A673 (cell line): ENCODE results near the gene ETV4.

Experiments
- EZH2 ChIP-seq: fragments of 200-600 bp; sonication (generic); IDR thresholded peaks from 2 replicates; pipeline ENCODE4 v1.6.1; 2017; ENCODE audit warnings: borderline replicate concordance, low read depth, mild to moderate bottlenecking, mixed read lengths, antibody characterized with exemption, low read length; ENCODE audit not compliant: poor library complexity, severe bottlenecking
- TF ChIP-seq, protein P1 (sequence below): fragments of 300-800, 200-600 bp; sonication (generic); conservative IDR thresholded peaks from 2 replicates; pipeline ENCODE4 v1.5.1; 2017; ENCODE audit warnings: low read depth, mild to moderate bottlenecking, antibody characterized with exemption, low read length, moderate library complexity, mixed read lengths

GRCh38 chr17:43517615-43518386 is 28.3 kb downstream of the ETV4 start:
- TF ChIP-seq, protein P1, sequence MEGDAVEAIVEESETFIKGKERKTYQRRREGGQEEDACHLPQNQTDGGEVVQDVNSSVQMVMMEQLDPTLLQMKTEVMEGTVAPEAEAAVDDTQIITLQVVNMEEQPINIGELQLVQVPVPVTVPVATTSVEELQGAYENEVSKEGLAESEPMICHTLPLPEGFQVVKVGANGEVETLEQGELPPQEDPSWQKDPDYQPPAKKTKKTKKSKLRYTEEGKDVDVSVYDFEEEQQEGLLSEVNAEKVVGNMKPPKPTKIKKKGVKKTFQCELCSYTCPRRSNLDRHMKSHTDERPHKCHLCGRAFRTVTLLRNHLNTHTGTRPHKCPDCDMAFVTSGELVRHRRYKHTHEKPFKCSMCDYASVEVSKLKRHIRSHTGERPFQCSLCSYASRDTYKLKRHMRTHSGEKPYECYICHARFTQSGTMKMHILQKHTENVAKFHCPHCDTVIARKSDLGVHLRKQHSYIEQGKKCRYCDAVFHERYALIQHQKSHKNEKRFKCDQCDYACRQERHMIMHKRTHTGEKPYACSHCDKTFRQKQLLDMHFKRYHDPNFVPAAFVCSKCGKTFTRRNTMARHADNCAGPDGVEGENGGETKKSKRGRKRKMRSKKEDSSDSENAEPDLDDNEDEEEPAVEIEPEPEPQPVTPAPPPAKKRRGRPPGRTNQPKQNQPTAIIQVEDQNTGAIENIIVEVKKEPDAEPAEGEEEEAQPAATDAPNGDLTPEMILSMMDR: no peak
- no peak for TF ChIP-seq EZH2
